GM19324 (cell line): ENCODE results near the gene PTCHD4.
"Not testable (repeated sequence)": the region's sequence is repeated elsewhere in the genome, so short reads cannot be mapped to it uniquely, and the experiment has no call there.

Experiments used
- ATAC-seq: cut with Tn5 transposase; IDR thresholded peaks from one replicate; pipeline ENCODE4 v1.9.1; 2021; ENCODE audit warnings: mild to moderate bottlenecking, moderate library complexity; ENCODE audit not compliant: unreplicated experiment, low FRiP score

Gene PTCHD4

DNA sequence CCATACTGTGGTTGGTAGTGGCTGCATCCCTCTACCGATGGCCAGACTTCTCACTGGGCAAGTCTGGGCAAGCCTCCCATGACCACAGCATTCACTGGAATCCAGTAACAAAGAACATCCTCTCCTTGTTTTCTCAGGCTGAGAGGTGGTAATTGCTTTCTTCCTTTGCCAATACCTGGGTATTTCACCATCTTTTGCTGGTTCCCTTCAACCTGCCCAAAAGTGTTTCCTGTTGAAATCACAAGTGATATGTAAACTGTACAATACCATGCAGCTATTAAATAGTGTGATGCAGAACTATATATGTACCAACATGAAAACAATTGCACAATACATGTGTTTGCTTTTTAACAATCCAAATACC lies at the start of gene PTCHD4:
Gene PTCHD4, minus strand, starts transcription at position 55 of the 364 bp plus-strand sequence. CDS start 42,240 bp downstream, outside the sequence.
- ATAC-seq: no peak

DNA sequence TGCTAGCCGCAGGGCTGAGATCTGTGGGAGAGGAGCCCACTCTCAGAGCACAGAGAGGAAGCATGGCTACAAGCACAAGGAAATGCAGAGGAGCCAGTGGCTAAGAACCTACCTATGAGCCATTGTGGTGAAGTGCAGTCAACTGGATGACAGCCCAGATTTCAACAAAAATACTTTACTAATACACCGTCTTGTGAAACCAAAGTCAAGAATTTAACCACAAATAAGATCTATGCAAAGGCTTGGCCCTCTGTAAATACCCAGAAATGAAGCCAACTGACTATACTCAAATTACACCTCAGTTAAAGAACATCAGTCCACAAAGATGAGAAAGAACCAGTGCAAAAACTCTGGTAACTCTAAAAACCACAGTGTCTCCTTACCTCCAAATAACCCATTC lies 40.1 kb upstream of the PTCHD4 start:
- no peak for ATAC-seq

DNA sequence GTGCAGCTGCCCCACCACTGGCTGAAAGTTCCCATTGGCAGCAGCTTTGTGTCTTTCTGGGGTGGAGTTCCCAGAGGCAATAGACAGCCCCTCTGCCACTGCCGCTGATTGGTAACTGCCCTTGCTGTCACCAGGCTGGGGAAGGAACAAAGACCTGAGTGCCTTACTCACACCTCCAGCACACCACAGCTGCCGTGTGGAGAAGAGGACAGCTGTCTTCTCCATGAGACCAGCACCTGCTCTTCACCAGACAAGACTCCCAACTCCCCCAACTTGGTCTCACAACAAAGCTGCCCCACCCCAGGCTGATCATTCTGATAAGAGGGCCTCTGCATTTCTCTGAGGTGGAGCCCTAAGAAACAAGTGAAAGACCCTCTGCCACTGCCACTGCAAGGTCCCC lies 39.7 kb upstream of the PTCHD4 start:
- ATAC-seq: no peak

DNA sequence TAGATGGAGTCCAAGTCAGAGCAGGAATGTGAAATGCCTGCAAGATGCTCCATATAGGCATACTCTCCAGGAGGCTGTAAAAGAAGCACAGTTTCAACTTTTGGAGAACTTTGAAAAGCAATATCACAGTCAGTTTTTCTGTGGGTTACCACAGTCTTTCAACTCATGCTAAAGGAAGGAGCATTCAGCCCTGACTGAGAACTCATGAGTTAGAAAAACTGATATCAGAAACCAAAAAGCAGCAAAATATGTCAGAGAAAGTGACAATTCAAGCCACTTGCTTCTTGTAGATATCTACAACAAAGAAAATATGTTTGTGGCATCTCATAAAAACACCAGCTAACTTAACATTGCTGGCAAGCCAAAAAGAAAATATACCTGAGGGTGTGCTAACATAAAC lies 36.1 kb upstream of the PTCHD4 start:
- no peak for ATAC-seq

DNA sequence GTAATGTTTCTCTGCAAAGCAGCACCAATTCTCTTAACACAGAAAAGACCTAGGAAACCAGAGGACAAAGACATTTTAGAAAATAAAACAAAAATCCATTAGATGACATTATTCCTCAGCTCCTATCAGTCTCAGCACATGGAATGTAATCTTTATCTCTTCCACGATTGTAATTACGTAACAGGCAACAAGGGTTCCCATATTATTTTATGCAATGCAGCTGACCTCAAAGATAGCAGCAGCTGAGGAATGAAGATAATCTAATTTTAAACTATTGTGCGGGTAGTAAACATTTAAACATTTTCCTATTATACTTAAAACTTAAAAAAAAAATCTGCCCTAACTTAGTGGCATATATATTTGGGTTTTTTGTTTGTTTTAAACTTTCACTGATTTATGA lies 33.0 kb upstream of the PTCHD4 start:
- no peak for ATAC-seq

DNA sequence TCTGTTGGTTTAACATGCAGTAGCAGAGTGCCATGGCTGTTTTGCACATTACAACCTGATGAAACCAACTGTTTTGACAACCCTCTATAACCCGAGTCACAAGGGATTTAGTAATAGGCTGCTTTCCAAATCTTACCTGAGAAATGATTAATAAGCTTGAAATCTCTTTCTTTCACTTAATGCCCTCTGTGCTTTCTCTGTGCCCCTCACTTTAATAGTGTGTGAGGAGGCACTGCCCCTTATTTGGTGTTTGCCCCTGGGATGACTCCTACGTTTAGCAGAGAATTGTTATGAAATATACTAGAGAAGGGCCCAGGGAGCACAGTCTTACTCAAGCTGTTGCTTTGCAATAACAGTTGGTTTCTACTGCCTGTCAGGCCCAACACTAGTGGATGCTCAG lies 31.0 kb upstream of the PTCHD4 start:
- ATAC-seq: no peak

DNA sequence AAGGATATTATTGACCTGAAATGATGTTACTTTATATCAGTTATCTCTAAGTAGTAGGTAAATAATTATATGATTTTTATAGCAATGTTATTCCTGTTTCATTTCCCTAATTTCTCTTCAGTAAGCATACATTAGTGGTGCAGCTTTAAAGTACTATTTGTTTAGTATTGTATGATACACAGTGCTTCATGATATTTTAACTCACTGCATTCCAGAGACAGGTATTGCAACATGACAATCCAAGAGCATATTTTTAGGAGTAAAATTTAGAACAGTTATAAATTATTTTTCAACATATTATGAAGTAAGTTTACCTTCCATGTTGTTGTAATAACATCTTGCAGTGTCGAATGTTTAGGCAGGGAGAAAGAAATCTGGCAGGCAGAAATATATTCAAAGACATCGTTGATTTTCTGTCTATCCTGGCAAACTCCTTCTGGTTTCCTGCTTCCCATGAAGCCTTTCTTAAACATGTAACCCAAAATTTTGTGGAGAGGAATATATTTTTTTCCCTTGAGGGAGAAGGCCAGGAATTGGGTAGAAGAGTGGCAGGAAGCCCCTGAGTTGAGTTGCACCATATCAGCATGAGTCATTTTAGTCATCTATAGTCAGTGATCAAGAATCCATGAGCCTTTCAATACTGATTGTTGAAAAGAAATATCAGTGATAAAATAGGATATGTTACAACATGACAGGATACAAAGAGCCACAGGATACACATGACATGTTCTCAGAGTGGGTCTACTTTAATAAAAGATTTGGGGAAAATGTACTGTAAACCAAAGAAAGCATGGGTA lies 29.0 kb upstream of the PTCHD4 start:
- ATAC-seq: no peak

DNA sequence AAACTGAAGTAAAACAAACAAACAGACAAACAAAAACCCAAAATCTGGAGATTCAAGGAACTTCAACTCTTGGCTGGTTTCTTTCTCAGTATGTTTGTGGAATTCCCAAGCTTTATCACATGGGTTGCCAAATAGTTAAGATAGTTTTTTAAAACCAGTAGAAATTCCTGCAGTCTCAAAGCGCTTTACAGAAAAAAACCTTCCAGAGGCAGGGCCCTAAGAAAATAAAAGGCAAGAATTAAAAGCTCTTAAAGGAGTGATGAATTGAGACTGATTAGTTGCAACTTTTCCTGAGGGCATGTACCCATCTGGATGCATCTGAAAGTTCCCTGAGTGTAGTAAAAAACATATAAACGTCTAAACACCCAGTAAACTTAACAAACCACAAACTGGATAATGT lies 25.9 kb upstream of the PTCHD4 start:
- no peak for ATAC-seq

DNA sequence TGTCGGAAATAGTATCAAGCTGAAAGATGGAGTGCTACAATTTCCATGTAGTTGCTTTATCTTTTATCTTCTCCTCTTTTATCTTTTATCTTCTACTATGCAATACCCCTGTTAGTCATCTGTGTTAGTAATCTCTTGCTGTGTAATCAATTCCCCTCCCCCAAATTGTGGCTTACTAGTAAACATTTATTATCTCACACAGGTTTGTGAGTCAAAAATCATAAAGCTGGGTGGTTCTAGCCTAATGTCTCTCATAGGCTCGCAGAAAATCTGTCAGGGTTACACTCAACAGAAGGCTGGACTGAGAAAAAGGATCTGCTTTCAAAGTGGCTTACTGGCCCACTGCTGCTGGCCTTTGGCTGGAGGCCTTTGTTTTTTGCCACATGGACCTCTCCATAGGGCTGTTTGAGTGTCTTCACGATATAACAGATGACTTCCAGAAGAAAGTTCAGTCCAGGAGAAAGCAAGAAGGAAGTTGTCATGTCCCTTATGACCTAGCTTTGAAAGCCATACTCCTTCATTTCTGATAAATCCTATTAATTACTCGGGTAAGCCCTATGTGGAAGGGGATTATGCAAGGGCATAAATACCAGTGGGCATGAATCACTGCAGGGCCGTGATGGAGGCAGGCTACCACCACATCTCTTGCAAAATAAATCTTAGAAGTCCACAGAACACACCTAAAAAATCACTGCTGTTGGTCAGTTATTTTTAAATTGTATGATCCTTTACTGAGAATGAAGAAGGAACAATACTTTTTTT lies 24.5 kb upstream of the PTCHD4 start:
- ATAC-seq: no peak

DNA sequence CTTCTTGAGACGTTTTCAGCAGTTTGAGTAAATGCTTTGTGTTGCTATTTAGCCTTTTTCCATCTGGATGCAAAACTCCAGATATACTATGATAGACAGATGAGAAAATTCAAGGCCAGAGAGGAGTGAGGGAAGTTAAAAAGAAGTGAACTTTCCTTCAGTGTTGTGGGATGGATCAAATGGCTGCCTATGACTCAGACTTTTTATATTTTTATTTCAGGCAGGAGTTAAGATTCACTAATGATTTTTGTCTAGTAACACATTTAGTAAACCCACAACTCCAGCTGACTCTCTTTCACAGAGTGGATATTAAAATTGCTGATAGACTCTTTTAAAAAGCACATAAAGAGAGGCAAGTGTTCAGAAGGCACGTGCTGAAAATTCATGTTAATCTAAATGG lies 23.2 kb upstream of the PTCHD4 start:
- ATAC-seq: no peak

DNA sequence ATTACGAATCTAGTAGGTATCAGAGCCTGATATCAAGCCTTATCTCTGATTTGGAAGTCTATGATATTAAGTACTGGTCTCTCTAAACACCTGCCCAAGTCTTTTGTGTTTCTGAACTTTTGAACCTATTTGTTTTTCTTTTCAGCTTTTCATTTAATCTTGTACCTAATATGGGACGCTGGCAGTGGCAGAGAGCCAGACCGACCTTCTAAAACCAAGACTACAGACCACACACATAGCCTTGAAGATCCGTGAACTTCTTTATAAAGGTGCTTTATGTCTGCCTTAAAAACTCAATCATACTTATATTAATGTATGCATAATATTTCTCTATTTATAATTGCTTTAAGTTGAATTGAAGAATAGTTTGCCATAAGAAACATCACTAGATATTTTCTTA lies 12.6 kb upstream of the PTCHD4 start:
- no peak for ATAC-seq

DNA sequence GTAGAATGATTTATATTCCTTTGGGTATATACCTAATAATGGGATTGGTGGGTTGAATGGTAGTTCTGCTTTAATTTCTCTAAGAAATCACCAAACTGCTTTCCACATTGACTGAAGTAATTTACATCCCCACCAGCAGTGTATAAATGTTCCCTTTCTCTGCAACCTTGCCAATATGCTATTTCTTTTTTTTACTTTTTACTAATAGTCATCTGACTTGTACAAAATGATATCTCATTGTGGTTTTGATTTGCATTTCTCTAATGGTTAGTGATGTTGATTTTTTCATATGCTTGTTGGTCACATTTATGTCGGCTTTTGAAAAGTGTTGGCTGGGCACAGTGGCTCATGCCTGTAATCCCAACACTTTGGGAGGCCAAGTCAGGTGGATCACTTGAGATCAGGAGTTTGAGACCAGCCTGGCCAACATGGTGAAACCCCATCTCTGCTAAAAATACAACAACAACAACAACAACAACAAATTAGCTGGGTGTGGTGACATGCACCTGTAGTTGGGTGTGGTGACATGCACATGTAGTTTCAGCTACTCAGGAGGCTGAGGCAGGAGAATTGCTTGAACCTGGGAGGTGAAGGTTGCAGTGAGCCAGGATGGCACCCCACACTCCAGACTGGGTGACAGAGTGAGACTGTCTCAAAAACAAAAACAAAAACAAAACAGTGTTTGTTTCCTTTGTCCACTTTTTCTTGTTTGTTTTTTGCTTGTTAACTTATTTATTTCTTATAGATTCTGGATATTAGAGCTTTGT lies 11.2 kb upstream of the PTCHD4 start:
- ATAC-seq: not testable (repeated sequence)

DNA sequence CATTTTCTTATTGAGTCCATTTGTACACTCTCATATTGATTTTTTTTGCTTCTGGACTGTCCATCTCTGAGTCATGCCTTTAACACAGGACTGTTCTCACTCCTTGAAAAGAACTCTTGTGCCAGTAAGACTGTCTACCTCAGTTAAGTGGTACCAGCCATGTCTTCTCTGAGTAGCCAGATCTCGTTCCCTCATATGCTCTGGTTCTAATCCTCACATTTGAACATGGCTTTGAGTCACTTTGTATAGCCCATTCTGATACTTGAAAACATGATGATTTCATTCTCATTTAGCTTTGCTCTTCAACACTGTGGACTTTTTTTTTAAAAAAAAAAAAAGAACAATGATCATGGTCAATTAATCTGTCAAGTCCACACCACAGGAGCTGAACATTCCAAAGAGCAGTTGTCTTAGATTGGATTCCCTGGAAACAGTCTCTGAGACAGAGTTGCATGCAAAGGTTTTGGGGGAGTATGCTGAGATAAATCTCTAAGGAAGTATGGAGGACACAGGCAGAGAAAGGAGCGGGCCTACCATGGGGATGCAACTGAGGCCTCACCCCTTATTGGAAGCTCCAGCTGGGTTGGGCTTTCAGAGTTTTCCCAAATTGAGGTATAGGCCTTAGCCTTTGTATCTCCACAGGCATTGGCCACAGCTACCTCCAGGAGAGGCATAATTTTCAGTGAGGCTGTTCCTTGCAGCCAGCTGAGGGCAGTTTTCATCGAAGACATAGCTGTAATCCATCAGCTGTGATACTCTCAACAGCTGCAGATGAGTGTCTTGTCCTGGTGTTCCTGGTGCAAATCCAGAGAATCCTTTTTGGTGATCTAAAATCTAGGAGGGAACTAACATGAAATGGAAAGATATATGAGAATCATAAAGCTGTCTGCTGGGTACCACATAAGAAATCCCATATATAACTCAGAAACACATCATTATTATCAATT lies 6.0 kb upstream of the PTCHD4 start:
- ATAC-seq: no peak

DNA sequence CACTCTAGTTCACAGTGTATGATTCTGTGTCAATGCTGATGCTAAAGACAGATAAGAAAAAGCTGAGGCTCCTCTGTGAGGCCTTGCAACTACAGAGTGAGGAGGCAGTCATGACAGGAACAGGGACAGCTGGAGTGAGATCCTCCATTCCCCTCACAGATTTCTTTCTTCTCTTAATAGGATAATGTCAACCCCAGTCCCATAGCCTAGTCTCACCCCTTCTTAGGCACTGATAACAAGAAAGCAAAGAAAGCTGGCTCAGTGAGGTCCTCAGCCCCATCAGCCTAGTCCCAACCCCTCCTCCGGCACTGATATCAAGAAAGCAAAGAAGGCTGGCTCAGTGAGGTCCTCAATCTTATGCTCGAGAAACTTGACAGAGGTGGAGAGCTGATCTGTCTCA lies 2.1 kb upstream of the PTCHD4 start:
- no peak for ATAC-seq

DNA sequence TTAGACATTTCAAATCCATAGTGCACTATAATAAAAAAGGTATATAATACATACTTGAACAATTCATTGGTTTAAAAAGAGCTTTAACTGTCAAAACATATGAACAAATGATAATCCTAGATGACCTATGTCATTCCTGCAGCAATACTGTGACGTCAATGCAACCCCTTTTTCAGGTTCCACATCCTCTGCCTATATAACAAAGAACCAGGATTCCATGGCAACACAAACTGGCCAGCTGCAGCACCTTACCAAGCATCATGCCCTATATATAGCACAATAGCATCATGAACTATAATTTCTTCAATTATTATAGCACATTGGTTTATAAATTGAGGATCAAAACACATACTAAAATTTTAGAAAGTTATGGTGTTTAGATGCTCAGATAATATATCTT lies 578 bp upstream of the PTCHD4 start:
- no peak for ATAC-seq

DNA sequence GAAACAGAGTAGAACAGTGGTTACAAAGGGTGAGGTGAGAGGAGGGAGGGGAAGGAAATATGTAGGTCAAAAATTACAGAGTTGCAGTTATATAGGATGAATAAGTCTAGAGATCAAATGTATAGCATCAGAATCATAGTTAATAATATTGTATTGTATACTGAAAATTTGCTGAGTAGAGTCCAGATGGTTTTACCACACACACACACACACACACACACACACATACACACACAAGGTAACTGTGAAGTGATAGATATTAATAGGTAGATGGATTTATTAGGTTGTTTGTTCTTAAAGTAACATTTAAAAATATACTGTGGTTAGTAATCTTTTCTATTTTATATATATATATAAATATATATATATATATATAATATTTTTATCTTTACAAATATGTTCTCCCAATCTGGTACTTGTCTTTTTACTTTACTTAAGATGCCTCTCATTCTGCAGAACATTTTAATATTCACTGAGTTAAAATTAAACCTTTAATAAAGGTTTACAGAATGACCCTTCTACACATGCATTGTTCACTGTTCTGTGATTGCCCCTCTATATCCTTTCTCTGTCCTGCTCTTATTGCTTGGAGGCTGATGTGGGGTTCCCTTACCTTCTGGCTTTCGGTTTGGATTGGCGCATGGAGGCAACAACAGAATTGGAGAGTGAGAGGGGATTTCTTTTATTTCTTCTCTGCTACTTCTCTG lies 408 bp downstream of the PTCHD4 start:
- ATAC-seq: no peak

DNA sequence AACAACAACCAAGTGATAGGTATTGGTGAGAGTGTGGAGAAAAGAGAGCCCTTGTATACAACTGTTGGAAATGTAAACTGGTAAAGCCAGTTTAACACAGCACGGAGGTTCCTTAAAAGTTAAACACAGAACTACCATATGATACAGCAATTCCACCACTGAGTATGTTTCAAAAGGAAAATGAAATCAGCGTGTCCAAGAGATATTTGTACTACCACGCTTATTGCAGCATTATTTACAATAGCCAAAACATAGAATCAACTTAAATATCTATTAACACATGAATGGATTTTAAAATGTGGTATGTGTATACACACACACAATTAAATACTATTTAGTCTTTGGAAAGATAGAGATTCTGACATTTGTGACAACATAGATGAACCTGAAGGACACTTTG lies 1.1 kb downstream of the PTCHD4 start:
- ATAC-seq: no peak

DNA sequence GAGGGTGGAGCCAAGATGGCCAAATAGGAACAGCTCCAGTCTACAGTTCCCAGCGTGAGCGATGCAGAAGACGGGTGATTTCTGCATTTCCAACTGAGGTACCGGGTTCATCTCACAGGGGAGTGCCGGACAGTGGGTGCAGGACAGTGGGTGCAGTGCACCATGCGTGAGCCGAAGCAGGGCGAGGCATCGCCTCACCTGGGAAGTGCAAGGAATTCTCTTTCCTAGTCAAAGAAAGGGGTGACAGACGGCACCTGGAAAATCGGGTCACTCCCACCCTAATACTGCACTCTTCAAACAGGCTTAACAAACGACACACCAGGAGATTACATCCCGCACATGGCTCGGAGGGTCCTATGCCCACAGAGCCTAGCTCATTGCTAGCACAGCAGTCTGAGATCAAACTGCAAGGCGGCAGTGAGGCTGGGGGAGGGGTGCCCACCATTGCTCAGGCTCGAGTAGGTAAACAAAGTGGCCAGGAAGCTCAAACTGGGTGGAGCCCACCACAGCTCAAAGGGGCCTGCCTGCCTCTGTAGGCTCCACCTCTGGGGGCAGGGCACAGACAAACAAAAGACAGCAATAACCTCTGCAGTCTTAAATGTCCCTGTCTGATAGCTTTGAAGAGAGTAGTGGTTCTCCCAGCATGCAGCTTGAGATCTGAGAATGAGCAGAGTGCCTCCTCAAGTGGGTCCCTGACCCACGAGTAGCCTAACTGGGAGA lies 8.4 kb downstream of the PTCHD4 start:
- not testable (repeated sequence) for ATAC-seq

DNA sequence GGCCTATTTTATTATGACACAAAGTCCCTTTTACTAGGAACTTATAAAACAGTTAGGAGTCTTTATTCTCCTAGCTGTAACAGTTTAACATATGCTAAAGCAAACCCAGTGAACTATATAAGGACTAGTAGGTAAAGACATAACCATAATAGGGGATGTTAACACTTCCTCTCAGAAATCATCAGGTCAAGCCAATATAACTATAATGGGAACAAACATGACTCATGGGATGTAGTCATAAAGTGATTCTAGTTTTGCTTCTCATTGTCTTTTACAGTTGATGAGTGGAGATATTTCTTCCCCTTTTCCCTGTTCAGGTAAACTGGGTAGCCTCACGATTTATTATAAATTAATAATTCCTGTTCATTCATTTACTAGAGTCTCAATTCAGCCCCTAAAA lies 9.7 kb downstream of the PTCHD4 start:
- no peak for ATAC-seq
